Lower leg skin (tissue), 3 donors: ENCODE results near the gene CCDC172.

Source experiments
- CTCF ChIP-seq, 3 donors: fragments of 450-650 bp; IDR thresholded peaks; one replicate each; pipeline ENCODE4 v1.5.1; 2016; ENCODE audit warnings: antibody characterized with exemption in 3 of 3, mild to moderate bottlenecking in 3 of 3, moderate library complexity in 2 of 3
- POLR2A ChIP-seq, 2 donors: fragments of 450-650 bp; IDR thresholded peaks; one replicate each; pipeline ENCODE4 v1.6.1; 2016 to 2017; ENCODE audit warnings: antibody characterized with exemption in 2 of 2, mild to moderate bottlenecking in 1 of 2, moderate library complexity in 1 of 2

- TF ChIP-seq CTCF (IDR thresholded peaks at IDR 0.05) (no peak), POLR2A (IDR thresholded peaks at IDR 0.05) (no peak)
Measured at GRCh38 chr10:116329153-116329552, 4.9 kb downstream of the CCDC172 start.
